Neural progenitor cell (in vitro differentiated cells): ENCODE results near the gene RAB6B. TPM values are rescaled to one million over a fixed set of nuclear protein-coding genes. Genes with fewer than 3 reads are reported as not detected.

ENCODE experiments used
- DNase-seq: peaks from one replicate; pipeline ENCODE4 v3.0.0-alpha.2; 2016; ENCODE audit warnings: low spot score
- H2AFZ ChIP-seq: fragments of 200-600 bp; sonication (generic); replicated peaks from 2 replicates; pipeline ENCODE4 v1.6.1; 2016; ENCODE audit warnings: antibody characterized with exemption
- H3F3A ChIP-seq: fragments of 200-600 bp; sonication (generic); 2 replicates; pipeline ENCODE4 v1.6.1; 2016; ENCODE audit warnings: antibody characterized with exemption, low read depth
- H3K27ac ChIP-seq: fragments of 200-600 bp; sonication (generic); 2 replicates; pipeline ENCODE4 v1.5.1; 2016; ENCODE audit warnings: mild to moderate bottlenecking
- H3K27me3 ChIP-seq: fragments of 200-600 bp; sonication (generic); 2 replicates; pipeline ENCODE4 v1.6.1; 2016; ENCODE audit warnings: mild to moderate bottlenecking, moderate library complexity
- H3K36me3 ChIP-seq: fragments of 200-600 bp; sonication (generic); 2 replicates; pipeline ENCODE4 v1.5.1; 2016
- H3K4me1 ChIP-seq: fragments of 200-600 bp; sonication (generic); 2 replicates; pipeline ENCODE4 v1.6.1; 2016; ENCODE audit warnings: mixed run types
- H3K4me2 ChIP-seq: fragments of 200-600 bp; sonication (generic); 2 replicates; pipeline ENCODE4 v1.6.1; 2016
- H3K4me3 ChIP-seq: fragments of 200-600 bp; sonication (generic); 2 replicates; pipeline ENCODE4 v1.5.1; 2016
- H3K79me2 ChIP-seq: fragments of 200-600 bp; sonication (generic); 2 replicates; pipeline ENCODE4 v1.6.1; 2016; ENCODE audit warnings: low read depth
- H3K9ac ChIP-seq: fragments of 200-600 bp; sonication (generic); 2 replicates; pipeline ENCODE4 v1.6.1; 2016
- H3K9me3 ChIP-seq: fragments of 200-600 bp; sonication (generic); 2 replicates; pipeline ENCODE4 v1.5.1; 2016; ENCODE audit warnings: low read depth
- H4K20me1 ChIP-seq: fragments of 200-600 bp; sonication (generic); 2 replicates; pipeline ENCODE4 v1.6.1; 2016; ENCODE audit warnings: low read depth
- H3K27ac Mint-ChIP-seq: 3 replicates; pipeline ENCODE4 v1.8.0; 2021; ENCODE audit warnings: mixed read lengths
- H3K27me3 Mint-ChIP-seq: 2 replicates; pipeline ENCODE4 v1.8.0; 2022; ENCODE audit warnings: low read depth, mild to moderate bottlenecking, inconsistent platforms, moderate library complexity, mixed read lengths; ENCODE audit not compliant: insufficient read depth
- H3K36me3 Mint-ChIP-seq: 3 replicates; pipeline ENCODE4 v1.8.0; 2021; ENCODE audit warnings: mixed read lengths
- H3K4me1 Mint-ChIP-seq: 3 replicates; pipeline ENCODE4 v1.8.0; 2021; ENCODE audit warnings: mixed read lengths
- H3K4me3 Mint-ChIP-seq: 3 replicates; pipeline ENCODE4 v1.8.0; 2021; ENCODE audit warnings: mild to moderate bottlenecking, moderate library complexity, mixed read lengths
- H3K9me3 Mint-ChIP-seq: 3 replicates; pipeline ENCODE4 v1.8.0; 2020; ENCODE audit warnings: mixed read lengths
- CTCF ChIP-seq: fragments of 200-600 bp; sonication (generic); IDR thresholded peaks from 2 replicates; pipeline ENCODE4 v1.5.1; 2017; ENCODE audit warnings: antibody characterized with exemption, mild to moderate bottlenecking
- EZH2 ChIP-seq: fragments of 200-600 bp; sonication (generic); IDR thresholded peaks from 2 replicates; pipeline ENCODE4 v1.6.1; 2017; ENCODE audit warnings: antibody characterized with exemption, mild to moderate bottlenecking, moderate library complexity
- EZH2phosphoT487 ChIP-seq: fragments of 200-600 bp; sonication (generic); IDR thresholded peaks from 2 replicates; pipeline ENCODE4 v1.6.1; 2017; ENCODE audit warnings: antibody characterized with exemption
- total RNA-seq: library from RNA; depleted of rRNA; stranded (reverse); fragments of >200 nt; gene quantifications from 2 replicates; pipeline ENCODE4 v1.2.3, GENCODE V29; 2015; ENCODE audit warnings: low replicate concordance

The RAB6B gene
- total RNA-seq, 1 donor from 2014 or later = 7.7 TPM

GRCh38 chr3:133832802-133833144, 62.9 kb downstream of the RAB6B start:
- Histone ChIP-seq H3K9me3 (no peaks in the 10 kb centered on the region), H3K4me2 (no peak overlapping the region), H3K79me2 (no peaks in the 10 kb centered on the region), H2AFZ (no peak overlapping the region), H3K27me3 (no peaks in the 10 kb centered on the region), H4K20me1 (no peaks in the 10 kb centered on the region), H3K27ac (no peak overlapping the region), H3K9ac (no peak overlapping the region), H3F3A (no peaks in the 10 kb centered on the region), H3K4me1 (no peaks in the 10 kb centered on the region), H3K36me3 (no peaks in the 10 kb centered on the region), H3K4me3 (no peak overlapping the region)
- H3K4me1 Mint-ChIP-seq = no peaks in the 10 kb centered on the region
- H3K27me3 Mint-ChIP-seq = peaks cover 5% of the 10 kb centered on the region
- H3K27ac Mint-ChIP-seq = no peak overlapping the region
- no peak for DNase-seq
- peaks cover 2% of the 10 kb centered on the region for H3K36me3 Mint-ChIP-seq
- H3K4me3 Mint-ChIP-seq = no peak overlapping the region
- no peaks in the 10 kb centered on the region for H3K9me3 Mint-ChIP-seq
- no peak for TF ChIP-seq EZH2phosphoT487
- no peak for TF ChIP-seq CTCF
- TF ChIP-seq EZH2 = no peak

- Histone ChIP-seq H3K4me1 (no peaks in the 10 kb centered on the region), H3K79me2 (no peaks in the 10 kb centered on the region), H4K20me1 (no peaks in the 10 kb centered on the region), H3K4me3 (no peak overlapping the region), H3K4me2 (no peak overlapping the region), H3K9ac (no peak overlapping the region), H3K27me3 (no peaks in the 10 kb centered on the region), H2AFZ (no peak overlapping the region), H3K36me3 (no peaks in the 10 kb centered on the region), H3K9me3 (no peaks in the 10 kb centered on the region), H3F3A (no peaks in the 10 kb centered on the region), H3K27ac (no peak overlapping the region)
- Mint-ChIP-seq H3K4me1 (no peaks in the 10 kb centered on the region), H3K36me3 (peaks cover 2% of the 10 kb centered on the region), H3K9me3 (no peaks in the 10 kb centered on the region), H3K27ac (no peak overlapping the region), H3K27me3 (peaks cover 5% of the 10 kb centered on the region), H3K4me3 (no peak overlapping the region)
- no peak for TF ChIP-seq CTCF
- TF ChIP-seq EZH2 = no peak
- no peak for TF ChIP-seq EZH2phosphoT487
- DNase-seq = no peak
Measured at GRCh38 chr3:133831966-133832801, 63.5 kb downstream of the RAB6B start.

- H3K9me3 Mint-ChIP-seq = no peaks in the 10 kb centered on the region
- no peak overlapping the region for H3K27ac Mint-ChIP-seq
- H3F3A ChIP-seq = no peaks in the 10 kb centered on the region
- no peak overlapping the region for H3K27ac ChIP-seq
- H3K36me3 ChIP-seq = no peaks in the 10 kb centered on the region
- H2AFZ ChIP-seq = no peak overlapping the region
- H3K9me3 ChIP-seq = no peaks in the 10 kb centered on the region
- peaks cover 10% of the 10 kb centered on the region for H3K36me3 Mint-ChIP-seq
- H3K4me2 ChIP-seq = no peak overlapping the region
- H3K4me3 ChIP-seq = no peak overlapping the region
- no peaks in the 10 kb centered on the region for H4K20me1 ChIP-seq
- H3K27me3 Mint-ChIP-seq = peaks cover 5% of the 10 kb centered on the region
- H3K4me1 Mint-ChIP-seq = no peaks in the 10 kb centered on the region
- H3K4me3 Mint-ChIP-seq = no peak overlapping the region
- TF ChIP-seq CTCF (no peak), EZH2phosphoT487 (no peak), EZH2 (no peak)
- no peak overlapping the region for H3K9ac ChIP-seq
- no peaks in the 10 kb centered on the region for H3K27me3 ChIP-seq
- no peak for DNase-seq
- H3K4me1 ChIP-seq = no peaks in the 10 kb centered on the region
- no peaks in the 10 kb centered on the region for H3K79me2 ChIP-seq
Measured at GRCh38 chr3:133830071-133830470, 65.6 kb downstream of the RAB6B start.
